GM19023 (cell line): ENCODE data around the gene BTBD9.

Source experiments
- ATAC-seq: cut with Tn5 transposase; IDR thresholded peaks from one replicate; pipeline ENCODE4 v1.9.1; 2021; ENCODE audit warnings: mild to moderate bottlenecking, moderate library complexity; ENCODE audit not compliant: unreplicated experiment

Gene BTBD9

DNA sequence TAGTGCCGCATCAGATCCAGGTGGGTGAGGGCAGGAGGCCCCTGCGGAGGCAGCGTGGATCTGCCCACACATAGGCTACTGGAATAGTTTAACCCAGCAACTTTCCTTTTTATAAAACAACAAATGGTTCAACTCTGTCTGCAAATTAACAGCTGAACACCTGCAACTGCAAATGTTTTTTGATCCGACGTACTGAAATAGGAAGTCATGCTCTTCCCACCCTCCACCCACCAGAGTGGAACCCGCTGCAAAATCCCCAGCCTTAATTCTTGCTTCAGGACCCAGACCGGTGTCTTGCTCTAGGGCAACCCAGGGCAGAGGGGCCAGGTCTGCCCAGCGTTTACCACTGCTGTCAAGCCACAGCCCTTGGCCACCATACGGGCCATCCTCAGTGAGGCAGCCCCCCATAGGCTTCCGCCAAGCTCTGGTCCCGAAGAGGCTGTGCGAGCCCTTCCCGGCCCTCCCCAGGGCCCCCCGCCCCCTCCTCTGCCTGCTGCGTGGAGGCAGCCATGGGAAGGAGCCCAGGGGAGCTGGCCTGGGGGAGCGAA lies 485.9 kb downstream of the BTBD9 start:
- ATAC-seq = no peak

DNA sequence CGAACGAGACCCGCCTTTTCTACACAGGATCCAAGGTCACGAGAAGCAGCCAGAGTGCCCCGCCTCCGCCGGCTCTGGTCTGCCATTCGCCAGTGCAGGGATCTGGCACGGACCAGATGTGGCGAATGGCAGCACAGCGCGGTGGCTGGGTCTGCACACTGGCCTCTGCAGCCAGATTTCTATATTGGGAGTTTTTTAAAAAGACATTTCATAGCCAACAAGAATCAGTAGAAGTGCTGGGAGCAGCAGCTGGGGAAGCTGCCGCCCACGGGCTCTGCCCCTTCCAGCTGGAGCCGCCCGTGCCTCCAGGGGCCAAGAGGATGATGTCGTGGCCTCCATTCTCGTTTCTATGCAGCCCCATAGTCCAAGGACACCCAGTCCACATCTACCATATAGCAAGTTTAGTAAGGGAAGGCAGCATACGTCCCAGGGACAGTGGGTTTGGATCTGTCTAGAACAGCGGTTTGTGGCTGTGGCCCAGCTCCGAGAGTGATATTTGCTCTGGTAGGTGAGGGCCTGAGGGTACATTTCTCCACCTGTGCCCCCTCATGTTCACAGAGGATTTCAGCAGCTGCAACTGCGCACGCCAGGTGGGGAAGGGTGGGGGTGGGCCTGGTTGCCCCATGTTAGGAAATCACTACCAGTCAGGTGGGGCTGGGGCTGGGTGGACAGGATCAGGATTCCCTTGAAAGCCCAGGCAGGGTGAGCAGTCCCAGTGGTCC lies 486.5 kb downstream of the BTBD9 start:
- no peak for ATAC-seq

DNA sequence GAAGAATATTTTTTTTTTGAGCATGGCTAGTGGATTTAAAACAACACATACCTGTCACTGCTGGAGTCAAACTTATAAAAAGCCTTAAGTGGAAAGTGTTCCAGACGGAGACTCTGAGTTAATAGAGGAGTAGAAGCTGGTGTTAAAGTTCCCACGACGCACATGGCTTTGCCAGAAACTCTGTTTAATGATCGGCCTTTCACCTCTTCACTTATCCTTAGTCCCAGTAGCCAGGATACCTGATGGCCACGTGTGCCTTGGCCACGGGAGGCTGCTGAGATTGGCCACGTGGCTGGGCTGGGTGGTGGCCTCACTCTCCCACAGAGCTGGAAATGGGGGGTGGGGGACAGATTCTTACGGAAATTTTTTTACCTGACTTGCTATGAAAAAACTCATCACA lies 487.1 kb downstream of the BTBD9 start:
- ATAC-seq = no peak

DNA sequence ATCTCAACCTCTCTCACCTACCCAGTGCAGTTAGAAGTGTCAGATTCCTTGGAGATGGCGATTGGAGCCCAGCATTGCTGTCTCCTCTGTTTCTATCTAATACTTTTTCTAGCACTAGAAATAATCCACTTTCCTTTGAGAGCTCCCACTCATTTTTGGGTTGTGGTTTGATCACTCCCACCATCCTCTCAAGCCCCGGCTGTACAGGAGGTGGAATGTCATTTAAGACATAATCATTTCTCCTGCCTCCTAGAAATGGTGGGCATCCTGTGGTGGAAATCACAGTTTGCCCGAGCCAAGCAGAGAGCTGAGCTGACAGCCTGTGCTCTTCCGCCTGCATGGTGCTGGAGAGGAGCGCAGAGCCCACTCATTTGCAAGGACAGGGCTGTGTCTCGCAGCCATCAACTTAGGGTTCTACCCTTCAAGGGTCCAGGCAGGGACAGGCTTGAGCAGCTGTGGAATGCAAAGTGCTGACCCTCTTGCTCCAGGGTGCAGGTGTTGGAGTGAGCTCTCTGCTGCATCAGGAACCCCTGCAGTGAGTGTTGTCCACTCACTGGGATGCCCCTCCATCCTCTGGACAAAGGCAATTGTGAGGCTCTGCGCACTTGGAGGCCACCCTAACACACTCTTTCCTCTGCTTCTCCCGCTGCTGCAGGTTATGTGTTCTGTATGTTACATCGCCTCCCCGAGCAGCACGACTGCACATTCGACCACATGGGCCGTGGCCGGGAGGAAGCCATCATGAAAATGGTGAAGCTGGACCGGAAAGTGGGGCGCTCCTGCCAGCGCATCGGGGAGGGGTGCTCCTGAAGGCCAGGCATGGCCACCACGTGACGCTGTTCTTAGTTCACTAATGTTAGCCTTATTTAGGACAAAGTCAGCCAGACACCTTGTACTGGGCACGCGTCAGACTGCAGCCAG lies 487.9 kb downstream of the BTBD9 start:
- no peak for ATAC-seq

DNA sequence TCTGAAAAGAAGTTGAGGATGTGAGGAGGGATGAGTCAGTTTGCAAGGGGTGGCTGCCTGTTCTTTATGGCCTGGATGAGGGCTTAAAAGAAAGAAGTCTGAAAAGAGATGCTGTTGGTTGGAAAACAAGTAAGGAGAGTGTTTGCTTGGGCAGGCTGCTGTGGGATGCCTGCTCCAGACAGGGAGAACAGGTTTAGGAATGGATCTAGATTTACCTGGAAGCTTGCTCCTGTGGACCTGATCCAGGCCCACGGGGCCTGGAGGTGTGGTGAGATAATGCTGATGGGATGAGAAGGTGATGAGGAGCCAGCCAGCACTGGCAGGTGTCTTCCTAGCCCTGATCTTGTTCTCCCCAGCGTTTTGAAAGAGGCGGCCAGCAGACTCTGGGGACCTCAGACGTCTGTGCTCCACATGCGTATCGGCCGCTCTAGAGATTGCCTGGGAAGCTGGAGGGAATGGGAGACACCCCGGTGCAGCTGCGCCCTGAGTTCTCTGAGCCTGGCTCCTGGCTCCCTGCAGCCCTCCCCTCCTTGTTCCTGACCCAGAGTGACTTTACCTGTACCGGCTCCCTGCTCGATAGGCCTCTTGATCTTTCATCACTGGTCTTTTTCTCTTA lies 488.9 kb downstream of the BTBD9 start:
- ATAC-seq = no peak

DNA sequence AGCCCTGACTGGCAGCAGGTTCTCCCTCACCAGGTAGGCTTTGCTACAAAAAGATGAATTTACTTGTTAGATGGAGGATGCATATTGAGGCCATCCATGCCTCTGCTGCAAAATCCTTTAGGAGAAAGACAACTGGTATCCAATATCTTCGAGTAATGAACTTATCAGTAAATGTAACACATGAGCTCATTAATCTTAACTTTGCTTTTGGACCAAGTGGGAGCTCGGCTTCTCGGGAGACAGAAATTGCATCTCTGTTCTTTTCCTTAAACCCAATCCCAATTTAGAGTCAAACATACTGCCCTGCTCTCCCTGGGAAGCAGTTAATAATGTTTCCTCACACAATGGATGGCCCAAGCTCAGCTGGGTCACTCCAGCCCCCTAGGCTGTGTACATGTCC lies 489.7 kb downstream of the BTBD9 start:
- ATAC-seq = no peak

DNA sequence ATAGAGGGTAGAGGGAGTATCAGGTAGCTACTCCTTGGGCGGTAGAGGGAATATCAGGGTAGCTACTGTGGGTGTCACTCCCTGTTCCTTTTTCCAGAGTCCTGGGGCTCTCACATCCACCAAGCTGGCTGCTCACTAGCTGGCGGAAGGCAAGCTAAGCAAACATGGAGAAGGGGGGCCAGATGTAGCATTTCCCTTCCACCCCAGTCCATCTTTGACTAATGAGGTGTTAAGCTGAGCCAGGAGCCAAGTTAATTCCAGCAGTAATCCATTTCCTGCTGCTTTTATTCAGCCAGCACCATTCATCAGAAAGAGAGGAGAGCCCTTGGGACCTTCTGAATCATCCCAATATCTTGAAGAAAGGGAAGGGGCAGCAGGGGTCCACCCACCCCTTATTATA lies 490.2 kb downstream of the BTBD9 start:
- no peak for ATAC-seq

DNA sequence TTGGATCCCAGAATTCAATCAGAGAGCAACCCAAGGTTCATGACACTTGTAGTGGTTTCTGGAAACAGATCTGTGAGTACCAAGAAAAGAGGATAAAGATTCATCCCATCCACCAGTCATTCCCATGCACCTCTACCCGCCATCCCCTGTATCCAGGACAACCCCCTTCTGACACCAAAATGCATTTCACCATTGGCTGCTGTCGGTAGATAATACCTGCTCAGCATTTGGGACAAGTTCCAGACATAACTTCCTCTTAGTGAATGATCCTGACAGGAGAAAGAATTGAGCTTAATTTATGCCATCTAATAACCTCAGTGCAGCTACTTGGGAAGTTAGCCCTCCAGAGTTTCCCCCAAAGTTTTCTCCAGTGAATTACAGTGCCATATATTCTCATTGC lies 491.1 kb downstream of the BTBD9 start:
- ATAC-seq = no peak

DNA sequence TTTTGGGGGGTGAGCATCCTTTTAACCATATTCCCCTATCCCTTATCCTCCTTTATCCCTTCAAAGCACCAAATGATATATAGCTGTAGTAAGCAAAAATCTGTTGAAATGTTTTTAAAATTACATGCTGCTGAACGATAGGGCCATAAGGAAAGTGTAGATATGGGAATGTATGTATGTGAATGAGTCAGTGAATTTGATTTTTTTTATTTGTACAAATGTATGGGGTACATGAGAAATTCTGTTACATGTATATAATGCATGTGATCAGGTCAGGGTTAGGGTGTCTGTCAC lies 493.0 kb downstream of the BTBD9 start:
- ATAC-seq = no peak

DNA sequence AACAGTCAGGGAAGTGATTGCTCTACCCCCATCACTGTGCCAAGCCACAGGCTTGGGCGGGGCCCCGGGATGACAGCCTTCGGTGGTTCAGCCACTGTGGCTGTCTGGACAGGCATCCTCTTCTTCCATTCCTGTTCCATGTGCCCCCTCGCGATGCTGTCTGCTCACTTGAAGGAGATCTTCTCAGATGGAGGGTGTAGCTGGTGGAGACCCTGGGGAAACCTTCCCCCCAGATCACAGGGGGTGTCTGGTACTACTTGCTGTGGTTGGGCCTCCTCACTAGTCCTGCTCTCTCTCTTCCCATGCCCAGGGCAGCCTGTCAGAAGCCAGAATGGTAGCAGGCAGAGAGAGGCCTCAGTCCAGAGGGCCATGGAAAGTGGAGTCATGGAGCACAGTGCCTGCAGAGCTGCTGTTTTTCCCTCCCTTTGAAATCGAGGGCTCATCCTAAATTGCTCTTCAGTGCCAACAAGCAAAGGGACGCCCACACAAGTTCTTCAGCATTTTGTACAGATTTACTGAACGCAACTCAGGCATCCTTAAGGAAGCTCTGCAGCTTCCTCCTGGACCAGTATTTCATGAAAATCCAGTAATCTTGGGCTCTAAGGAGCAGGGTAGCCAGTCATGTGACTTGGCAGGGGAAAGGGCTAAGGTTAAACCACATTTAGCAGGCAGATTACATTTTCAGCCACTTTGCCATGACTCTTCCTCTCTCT lies 493.6 kb downstream of the BTBD9 start:
- no peak for ATAC-seq

DNA sequence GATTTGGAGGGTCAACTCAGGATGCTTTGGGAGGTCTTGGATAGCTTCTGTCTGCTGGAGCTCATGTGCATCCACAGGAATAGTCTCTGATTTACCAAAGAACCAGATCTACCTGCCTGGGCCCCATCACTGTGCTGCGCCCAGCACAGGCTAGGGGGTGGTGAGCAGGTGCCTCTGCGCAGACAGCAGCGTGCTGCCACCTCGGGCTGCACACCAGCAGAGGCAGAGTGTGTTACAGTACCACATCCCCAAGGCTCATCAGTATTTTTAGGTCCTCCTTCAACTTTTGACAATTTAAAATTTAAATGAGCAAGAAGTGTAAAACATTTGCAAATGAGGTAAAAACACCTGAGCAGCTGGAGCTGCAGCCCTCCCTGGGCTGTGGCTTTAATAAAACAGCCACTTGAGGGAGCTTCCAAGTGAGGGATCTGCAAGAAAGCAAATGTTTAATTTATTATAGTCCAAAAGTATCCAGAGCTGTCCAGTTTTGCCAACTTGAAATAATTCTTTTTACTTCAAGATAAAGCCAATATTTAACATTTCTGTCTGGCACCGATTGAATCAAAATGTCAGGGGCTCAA lies 495.3 kb downstream of the BTBD9 start:
- no peak for ATAC-seq

DNA sequence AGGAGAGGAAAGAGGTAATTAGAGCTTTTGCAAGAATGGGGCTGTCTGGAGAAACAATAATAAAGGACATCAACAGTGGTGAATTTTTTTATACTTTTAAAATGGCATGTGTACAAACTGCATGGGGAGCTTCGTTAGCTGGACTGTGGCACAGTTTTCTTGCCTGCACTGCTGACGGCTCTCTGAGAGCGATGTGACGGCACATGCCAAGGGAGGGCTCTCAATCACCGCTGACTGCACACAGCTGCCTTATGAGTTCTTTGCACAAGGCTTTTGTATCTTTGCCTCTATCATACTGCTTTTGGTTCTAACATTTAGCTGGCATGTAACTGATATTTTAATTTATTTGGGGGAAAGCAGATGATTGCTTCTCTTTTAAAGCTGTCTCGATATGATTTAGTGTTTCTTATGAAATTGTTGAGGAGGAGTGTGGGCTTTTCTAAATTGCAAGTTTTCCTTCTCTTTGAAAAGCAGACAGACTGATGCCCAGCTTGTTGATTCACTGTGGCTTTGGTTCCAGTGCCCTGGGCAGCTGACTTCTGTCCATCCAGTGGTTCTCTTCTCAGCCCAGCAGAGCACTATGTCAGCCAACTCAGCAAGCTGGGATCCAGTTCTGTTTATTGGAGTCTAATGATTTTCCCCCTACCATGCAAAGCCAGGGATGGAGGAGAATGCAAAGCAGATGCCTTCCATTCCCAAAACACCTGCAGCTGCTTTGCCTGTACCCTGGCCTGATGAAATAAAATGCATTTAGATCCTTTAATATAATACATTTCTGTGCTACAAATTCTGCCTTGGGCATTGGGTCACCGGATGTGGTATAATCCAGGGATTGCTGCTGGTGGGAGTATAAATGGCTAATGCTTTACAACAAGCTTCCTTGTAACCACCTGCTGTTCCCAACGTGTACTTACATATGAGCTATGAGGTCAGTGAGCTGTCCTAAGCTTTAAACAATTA lies 496.3 kb downstream of the BTBD9 start:
- ATAC-seq = no peak

DNA sequence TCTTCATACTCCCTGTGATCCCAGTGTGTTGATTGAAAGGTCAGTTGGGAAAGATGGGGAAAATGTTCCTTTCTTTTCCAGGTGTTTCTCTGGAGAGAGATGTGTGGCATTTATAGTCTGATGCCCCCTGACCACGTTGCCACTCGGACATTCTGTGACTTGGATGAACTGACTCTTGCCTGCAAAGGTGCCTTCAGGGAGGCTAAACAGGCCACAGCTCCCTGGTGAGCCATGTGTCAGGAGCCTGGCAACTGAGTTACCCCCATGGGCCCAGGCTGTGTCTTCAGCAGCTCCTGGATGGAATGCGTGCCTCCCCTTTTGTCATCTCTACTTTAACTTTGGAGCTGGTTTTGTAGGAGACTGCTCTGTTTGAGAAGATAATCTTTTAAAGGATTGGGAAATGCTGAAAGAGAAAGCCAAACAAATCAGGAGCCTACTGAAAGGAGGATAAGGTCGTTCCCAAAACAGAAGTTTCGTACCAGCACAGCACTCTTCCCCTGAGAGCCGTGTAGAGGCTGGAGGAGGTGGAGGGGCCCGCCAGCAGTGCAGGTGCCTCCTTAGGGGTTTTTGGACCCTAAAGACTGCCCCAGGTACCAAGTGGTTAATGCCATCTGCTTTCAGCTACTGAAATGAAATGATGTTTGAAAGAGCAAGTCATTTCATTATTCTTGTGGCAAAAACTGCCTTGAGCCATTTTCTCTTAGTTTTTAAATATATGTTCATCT lies 497.4 kb downstream of the BTBD9 start:
- no peak for ATAC-seq

DNA sequence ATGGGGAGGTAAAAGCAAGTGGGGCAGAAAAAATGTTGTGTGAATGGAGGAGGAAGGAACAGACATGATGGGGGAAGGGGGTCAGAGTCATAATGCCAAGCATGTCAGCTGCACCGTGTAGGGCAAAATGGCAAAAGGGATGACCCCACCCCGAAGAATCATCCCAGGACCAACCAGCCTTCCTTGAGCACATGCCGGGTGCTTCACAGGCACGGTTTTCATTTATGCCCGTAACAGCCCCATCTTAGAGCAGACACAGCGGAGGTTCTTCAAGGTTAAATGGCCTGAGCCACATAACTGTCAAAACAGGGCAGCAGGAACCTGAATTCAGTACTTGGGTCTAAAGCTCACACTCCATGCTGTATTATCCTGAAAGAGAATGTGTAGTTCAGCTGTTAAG lies 498.0 kb downstream of the BTBD9 start:
- ATAC-seq = no peak

DNA sequence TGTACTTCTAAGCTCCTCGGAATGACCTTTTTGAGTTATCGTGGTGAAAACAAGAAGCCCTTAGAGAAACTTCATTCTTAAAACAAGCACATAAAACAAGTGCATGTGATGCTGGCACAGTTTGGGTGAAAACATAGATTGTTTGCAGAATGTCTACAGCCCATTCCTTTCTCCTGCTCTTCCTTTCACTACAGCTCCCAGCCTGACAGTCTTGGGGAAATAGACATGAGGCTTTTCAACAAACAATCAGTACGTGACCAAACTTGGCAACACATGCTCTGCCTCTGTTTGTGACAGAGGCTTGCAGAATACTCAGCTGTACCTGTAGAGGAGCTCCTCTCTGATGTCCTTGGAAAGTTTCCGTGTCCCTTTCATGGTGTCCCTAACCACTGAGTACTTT lies 498.6 kb downstream of the BTBD9 start:
- no peak for ATAC-seq

DNA sequence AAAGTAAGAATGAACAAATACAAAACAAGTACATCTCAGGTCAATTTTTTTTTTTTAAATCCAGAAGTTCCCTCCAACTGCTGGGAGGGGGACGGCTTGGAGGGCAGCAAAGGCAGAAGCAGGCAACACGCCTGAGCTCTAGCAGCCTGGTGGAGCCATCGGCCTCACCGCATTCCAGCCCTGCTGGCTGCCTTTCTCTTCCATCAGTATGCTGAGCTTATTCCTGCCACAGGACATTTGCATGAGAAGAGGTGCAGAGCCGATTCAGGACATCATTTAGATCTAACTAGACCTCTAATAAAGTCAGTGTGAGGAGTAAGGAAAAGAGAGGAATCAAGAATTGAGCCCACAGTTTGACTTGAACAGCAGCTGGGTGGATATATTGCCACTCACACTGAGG lies 501.4 kb downstream of the BTBD9 start:
- ATAC-seq = no peak

DNA sequence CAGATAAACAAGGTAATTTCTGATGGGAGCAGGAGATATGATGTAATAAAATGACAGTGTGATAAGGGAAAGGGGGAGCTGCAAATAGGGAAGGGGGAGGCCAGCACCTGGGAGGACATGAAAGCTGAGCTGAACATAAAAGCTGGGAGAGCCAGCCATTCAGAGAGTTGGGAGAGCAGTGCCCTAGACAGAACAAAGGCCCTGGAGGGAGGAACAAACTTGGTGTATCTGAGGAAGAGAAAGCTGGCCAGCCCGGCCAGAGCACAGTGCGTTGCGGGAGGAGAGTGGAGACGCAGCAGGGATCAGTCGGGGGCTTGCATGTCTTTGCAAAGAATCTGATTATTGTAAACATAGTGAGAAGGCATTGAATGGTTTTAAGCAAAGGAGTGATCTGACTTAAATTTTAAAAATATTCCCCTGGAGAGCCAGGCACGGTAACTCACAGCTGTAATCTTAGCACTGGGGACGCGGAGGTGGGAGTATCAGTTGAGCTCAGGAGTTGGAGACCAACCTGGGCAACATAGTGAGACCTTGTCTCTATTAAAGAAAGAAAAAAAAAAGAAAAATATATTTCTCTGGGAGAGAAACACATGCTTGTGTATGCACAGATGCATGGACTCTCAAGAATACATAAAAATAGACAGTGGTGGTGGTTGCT lies 502.0 kb downstream of the BTBD9 start:
- ATAC-seq = no peak

DNA sequence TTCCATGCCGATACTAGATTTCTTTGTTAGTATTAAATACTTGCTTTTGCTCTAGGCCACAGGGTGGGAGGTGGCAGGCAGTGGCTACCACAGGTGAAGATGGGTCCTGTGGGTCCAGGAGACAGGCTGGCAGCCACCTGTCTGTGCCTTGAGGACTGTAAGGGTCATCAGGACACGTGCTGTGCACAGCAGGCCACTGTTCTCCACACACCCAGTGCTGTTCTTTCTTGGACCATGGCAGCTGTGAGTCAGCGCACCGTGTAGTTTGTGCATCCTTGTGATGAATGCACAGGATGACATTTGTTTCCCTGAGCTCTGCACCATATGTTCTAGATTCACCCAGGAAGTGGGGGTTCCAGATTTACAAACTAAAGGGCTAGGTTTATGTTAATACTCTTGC lies 503.2 kb downstream of the BTBD9 start:
- no peak for ATAC-seq

DNA sequence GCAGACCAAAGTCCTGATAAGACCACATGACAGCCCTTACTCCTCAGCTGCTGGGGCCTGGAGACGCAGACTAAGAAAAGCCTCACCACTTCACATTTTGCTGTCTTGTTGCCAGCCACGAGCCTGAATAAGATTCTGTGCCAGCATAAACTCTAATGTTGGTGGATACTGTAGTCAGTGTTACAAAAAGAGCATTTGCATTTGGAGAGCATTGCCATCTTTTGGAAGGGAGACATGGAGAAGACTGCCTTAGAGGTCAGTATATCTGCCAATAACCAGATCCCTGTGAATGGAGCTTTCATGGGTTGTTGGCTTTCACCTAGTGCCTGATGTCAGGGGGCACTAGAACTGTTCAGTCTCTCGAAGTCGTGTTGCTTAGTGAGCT lies 505.0 kb downstream of the BTBD9 start:
- ATAC-seq = no peak
